Right forelimb (tissue), 1 donor: Measurements from ENCODE around the gene MVD.
"Not testable (repeated sequence)": the region's sequence is repeated elsewhere in the genome, so short reads cannot be mapped to it uniquely, and the experiment has no call there.

ENCODE experiments used
- DNase-seq: peaks from one replicate; pipeline ENCODE4 v3.0.0-alpha.2; 2018

MVD gene

DNA sequence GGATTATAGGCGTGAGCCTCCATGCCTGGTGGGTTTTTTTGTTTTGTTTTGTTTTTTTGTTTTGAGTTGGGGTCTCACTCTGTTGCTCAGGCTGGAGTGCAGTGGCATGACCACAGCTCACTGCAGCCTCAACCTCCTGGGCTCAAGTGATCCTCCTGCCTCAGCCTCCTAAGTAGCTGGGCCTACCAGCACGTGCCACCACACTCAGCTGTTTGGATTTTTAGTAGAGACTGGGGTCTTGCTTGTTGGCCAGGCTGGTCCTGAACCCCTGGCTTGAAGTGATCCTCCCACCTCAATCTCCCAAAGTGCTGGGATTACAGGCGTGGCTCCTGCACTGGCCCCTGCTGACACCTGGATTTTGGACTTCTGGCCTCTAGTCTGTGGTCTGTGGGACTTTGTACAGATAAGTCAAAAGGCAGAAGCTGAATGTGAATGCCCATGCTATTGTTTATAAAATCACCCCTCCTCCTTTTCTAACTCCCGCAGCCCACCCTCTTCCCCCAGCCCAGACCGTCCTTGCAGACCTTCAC, 17.7 kb upstream of the MVD start:
- DNase-seq: no peak

DNA sequence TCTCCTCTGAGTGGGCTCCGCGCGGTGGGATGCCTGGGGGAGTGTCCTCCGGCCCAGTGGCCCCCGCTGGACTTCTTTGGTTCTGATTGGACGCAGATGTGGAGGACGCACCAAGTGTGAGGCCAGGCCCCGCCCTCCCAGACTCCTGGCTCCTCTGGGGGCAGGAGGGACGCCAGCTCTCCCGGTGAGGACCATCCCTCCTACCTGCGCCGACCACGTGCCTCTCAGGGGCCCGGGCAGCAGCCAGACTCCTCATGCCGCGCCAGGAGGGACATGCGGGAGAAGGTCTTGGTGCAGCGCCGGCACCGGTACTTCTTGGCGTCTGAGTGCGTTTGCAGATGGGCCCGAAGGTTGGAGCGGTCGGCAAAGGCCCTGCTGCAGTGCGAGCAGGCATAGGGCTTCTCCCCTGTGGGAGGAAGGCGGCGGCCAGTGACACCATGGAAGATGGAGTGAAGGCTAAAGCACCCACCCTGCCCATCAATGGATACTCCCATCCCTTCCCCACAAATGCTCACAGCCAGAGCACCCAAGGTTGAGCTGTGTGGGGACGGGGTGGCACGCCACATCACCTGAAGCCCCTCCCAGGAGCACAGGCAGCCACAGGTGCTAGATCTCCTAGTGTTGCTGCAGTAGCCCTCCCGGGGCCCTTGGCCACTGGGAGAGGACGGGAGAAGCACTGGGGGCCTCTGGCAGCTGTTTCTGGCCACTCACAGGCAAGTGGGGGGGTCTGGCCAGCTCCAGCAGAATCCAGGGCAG, 15.5 kb upstream of the MVD start:
- DNase-seq: no peak

DNA sequence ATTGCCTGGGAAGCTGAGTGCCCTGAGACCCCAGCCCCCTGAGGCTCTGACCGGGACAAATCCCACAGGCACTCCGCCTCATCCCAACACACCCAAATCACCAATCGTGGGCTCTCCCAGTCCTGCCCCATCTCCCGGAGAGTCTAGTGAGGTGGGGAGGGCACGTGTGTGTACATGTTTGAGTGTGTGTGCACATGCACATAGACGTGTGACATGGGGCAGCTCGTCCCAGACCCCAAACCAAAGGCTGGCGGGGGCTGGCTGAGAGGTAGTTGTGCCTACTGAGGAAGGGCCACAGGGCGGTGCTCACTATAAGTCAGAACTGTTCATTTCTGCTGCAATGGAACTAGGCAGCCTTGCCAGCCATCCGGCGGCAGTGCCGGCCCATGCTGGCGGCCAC, 14.8 kb upstream of the MVD start:
- DNase-seq: no peak

DNA sequence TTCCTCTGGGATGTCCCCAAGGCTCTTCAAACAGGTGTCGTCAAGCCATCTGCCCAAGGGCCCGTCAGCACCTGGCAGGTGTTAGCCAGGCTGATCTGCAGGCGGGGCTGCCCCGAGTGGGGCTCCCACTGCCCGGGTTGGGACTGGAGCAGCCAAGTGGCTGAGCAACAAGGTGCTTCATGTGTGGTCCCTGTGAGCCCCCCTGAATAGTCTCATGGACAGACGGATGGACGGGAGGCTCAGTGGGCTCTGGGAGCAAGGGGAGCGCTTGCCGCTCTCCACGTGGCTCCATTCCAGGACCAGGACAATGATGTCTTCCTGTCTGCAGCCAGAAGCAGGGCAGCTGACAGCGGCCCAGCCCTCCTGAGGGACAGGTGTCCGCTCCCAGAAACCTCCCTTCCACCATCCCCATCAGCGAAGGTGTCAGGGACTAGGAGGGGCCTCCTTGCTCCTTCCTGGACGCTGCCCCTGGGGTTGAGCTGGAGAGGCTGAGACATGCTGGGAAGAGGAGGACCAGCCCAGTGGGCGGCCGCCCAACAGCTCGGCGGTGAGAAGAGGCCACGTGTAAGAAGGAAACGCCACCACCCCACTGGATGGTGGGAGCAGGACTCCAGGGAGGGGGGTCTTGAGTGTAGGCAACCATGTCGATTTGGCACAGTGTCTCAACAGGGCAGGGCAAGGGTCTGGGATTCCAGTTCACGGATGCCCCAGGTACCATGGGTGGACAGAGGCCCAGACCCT, 13.8 kb upstream of the MVD start:
- DNase-seq: no peak

DNA sequence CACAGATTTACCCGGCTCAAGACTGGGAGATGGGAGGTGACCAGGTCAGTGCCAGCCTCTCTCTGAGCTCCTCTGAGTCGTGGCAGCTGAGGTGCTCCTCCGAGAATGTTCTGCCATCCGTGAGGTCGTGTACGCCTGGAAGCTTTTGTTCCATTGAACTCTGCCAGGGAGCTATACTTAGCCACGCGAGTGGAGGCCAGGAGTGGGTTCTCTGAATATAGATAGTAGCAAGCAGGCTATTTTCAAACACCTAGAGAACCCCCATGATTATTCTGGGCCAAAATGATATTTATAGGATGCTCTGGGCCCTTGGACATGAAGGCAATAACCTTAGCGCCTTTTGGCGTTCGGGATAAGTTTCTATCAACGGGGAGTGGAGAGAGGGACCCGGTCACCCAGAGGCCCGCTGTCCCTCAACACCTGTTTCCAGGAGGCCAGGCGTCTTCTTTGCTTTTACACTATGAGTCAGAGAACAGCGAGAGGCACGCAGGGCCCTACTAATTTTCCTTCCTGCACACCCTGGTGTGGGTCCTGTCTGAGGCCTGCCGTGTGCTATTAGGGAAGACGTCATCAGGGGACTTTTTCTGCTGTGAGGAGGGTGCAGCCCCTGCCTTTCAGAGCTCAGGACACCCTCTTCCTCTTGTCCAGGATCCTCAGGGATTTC, 11.0 kb upstream of the MVD start:
- DNase-seq: no peak

DNA sequence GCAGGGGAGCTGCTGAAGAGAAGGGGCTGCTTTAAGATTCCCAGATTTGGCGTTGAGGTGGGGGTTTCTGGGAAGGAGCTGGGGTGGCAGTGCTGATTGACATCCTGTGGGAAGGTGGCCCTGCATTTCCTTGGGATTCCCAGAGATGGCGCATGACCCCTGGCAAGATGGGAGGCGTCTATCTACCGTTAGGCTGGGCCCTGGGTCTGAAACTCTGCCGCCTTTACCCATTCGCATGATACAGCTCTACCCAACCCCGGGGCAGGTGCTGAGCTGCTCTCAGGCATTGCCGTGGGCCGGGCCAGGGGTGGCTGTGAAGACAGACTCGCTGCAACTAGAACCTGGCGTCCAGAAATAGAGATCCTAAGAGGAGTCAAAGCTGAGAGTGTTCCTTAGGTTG, 9.9 kb upstream of the MVD start:
- no peak for DNase-seq

DNA sequence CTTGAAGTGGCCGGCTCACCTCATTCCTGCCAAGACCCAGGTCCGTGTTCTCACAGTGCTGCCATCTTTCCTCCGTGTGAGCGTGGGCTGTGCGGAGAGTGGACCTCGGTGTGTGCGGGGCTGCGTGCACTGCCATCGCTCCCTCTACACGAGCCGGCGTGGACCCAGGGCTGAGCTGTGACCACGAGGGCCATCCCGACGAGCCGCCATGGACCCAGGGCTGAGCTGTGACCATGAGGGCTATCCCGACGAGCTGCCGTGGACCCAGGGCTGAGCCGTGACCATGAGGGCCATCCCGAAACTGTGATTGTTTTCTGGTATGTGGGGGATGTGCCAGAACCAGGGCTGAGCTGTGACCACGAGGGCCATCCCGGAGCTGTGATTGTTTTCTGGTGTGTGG, 8.9 kb upstream of the MVD start:
- DNase-seq: no peak

DNA sequence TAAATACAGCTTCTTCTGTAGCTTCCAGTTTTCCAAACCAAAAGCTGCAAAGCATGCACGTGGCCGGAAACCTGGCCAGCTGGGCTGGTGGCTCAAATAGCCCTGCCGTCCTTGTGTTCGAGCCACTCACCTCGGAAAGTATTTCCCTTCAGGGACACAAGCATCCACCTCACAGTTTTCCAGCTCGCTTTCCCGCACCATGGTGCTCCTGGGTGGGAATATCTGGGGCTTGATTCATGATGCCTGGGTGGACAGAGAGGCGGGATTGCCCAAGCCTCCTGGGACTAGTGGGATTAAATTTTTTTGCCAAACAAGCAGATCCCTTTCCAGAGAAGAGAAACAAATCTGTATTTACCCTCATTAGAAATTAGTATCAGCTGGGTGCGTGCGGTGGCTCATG, 7.1 kb upstream of the MVD start:
- DNase-seq: no peak

DNA sequence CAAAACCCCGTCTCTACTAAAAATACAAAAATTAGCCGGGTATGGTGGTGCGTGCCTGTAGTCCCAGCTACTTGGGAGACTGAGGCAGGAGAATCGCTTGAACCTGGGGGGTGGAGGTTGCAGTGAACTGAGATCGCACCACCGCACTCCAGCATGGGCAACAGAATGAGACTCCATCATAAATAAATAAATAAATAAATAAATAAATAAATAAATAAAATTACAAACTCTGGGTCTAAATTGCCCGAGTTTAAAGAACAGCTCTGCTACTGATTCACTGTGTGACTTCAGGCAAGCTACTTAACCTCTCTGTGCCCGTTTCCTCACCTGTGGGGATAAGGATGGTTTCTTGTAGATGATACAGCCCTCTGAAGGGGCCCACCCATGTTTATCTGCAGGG, 6.6 kb upstream of the MVD start:
- DNase-seq: not testable (repeated sequence)

DNA sequence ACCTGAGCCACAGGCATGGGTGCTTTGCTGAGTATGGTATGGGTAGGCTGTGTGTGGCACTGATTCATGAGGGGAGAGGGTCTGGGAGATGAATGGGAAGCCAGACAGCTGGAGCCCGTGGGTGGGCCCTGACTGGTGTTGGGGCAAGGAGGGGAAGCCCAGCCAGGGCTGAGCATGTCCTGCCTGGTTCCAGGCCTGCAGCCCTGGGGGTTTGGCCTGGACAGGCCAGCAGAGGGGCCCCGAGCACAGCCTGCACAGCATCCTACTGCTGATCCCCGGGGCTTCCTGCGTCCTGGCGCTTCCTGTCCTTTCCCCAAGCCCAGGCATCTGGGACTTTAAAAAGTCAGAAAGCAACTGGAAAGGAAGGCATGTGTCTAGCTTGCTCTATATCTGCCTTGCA, 4.6 kb upstream of the MVD start:
- no peak for DNase-seq

DNA sequence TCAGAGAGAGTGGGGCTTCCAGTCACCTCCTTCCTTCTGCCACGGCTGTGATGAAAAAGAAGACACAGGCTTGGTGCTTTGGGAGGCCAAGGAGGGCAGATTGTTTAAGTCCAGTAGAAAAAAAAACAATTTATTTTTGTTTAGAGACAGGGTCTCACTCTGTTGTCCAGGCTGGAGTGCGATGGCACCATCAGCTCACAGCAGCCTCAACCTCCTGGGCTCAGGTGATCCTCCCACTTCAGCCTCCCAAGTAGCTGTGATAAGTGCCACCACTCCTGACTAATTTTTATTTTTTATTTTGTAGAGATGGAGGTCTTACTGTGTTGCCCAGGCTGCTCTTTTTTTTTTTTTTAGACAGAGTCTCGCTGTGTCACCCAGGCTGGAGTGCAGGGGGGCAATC, 2.7 kb upstream of the MVD start:
- DNase-seq: no peak

DNA sequence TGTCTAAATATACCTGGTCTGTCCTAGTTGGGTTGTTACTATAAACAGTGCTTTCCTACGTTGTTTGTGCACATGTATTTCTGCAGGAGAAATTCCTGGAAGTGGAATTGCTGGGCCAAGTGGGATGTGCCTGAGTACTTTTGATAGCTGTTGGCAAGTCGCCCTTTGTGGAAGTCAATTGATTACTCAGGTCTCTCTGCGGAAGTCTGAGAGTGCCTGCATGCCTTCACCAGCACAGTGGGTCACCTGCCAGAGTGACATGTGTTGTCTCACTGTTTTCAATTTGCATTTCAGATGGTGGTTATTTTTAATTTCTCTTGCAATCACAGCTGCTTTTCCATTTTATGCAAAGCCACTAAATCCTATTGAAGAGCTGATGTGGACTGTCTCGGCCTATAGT, 2.3 kb upstream of the MVD start:
- DNase-seq: no peak

DNA sequence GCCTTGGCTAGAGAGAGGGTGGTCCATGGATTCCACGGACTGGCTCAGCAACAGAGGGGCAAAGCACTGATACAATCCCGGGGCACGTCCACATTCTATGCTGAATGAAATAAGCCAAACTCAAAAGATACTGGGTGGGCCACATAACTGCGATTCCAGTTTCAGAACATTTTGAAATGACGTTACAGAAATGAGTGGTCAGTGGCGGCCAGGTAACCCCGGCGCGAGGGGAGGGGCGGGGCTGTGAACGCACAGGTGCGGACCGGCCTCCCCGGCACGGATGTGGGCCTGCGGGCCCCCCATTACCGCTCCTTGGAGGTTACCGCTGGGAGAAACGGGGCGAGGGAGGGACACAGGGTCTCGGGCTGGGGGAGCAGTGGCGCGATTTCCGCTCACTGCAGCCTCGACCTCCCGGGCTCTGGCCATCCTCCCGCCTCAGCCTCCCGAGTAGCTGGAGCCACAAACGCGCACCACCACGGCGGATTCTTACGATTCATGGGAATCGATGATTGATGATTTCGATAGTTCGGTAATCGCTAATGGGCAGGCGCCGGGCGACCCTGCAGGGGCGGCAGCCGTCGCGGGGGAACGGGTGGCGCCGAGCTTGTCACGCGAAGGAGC, 559 bp downstream of the MVD start:
- no peak for DNase-seq

DNA sequence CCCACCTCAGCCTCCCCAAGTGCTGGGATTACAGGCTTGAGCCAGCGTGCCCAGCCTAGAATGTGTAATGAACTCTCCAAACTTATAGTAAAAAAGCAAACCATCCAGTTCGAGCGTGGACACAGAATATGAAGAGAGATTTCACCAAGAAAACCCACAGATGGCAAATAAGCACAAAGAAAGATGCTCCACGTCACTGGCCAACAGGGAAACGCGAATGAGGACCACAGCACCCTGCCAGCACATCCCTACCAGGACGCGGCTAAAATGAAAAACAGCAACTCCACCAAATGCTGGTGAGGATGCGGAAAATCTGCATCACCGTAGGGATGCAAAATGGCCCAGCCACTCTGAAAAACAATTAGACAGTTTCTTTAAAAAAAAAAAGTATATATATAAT, 1.4 kb downstream of the MVD start:
- no peak for DNase-seq

DNA sequence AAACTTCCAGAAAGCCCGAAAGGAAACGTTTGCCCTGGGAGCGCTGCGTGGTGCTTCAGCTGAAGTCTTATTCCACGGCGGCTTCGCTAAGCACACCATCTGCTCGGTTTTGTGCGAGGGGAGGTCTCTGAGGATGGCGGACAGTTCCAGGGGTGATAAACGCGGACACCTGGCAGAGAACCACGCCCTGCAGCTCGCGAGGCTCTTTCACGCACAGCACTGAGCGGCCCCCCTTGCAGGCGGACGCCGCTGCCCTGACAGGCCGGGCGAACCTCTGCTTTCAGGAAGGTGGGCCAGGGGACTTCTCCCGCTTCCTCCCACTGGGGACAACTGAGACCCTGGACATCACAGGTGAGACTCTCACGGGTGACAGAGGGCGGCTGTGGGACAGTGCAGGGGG, 3.7 kb downstream of the MVD start:
- DNase-seq: no peak

DNA sequence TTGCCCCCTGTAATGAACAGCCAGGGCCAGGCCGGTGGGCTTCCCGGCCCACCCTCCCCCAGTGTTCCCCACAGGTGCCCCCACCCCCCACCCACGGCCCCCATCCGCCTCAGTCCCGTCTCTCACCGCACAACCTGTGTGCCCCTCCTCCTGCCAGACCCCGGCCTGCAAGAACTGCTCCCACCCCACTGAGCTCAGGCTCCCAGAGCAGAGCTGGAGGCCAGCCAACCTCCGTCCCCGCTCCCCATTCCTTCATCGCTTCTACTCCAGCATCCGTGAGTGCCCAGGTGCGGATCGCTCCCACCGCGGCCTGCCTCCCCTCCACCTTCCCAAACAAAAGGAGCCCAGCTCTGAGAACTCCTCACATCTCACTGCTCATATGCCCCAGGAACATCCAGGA, 4.2 kb downstream of the MVD start:
- DNase-seq: no peak

DNA sequence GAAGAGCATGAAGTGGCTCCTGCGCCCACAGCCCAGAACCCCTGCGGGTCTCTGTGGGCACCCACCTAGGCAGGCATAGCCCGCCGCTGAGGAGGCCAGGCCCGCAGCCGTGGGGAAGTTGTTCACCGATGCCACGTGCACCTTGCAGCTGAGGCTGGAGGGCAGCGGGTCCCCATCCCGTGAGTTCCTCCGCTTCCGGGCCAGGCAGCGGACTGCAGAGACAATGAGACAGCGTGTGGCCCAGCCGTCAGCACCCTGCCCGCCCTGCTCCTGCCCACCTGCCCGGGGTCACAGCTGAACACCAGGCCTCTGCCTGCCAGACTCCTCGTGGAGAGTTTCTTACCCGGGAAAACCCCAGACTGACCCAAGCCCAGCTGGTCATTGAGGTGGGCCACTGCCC, 5.5 kb downstream of the MVD start:
- no peak for DNase-seq

DNA sequence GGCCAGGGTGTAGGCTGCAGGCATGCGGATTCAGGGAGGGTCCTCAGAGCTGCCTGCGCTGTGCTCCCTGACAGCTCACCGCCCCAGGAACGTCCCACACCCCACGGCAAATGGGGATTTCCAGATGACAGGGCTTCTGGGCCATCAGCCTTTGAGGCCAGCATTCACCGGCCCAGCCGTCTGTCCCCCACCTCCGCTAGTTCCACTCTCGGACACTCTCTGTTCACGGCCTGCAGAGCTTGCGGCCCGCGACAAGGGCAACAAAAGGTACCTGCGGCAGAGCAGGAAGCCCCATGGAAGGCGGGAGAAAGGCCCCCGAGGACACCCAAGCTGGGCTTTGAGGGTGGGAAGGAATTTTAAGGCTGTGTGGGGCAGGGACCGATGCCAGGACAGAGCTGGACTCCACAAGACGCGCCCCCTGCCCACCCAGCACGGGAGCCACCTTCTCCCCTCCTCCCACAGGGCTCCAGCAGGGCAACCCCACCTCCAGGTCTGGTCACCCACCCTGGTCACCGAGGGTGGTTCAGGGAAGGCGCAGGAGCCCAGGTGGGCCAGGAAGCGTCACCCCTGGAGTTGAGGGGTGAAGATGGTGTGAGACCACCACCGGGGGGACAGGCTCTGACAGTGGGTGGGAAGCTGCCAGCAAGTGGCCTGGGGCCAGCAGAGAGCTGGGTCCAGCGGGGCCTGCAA, 6.5 kb downstream of the MVD start:
- no peak for DNase-seq

DNA sequence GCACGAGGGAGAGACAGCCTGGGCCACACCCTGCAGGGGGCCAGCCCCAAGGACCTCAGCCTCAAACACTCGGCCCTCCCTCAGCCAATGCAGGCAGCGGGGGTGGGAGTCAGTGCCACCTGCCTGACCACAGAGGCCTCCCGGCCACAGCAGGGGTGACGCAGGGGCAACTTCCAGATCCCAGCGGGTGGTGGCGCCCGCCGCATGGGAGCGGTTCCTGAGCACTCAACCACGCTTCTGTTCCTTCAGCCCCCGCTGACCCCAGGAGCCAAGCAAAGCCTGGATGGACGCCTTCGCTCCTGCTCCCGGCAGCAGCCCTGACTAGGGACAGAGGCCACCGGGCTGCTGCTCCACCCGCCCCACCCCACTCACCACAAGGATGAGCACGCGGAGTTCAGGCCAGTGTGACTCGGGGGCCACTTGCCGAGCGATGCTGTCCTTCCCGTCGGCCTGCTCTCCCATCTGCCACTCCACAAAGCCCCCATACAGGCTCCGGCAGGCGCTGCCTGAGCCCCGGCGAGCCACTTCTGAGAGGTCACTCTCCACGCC, 7.1 kb downstream of the MVD start:
- DNase-seq: no peak

DNA sequence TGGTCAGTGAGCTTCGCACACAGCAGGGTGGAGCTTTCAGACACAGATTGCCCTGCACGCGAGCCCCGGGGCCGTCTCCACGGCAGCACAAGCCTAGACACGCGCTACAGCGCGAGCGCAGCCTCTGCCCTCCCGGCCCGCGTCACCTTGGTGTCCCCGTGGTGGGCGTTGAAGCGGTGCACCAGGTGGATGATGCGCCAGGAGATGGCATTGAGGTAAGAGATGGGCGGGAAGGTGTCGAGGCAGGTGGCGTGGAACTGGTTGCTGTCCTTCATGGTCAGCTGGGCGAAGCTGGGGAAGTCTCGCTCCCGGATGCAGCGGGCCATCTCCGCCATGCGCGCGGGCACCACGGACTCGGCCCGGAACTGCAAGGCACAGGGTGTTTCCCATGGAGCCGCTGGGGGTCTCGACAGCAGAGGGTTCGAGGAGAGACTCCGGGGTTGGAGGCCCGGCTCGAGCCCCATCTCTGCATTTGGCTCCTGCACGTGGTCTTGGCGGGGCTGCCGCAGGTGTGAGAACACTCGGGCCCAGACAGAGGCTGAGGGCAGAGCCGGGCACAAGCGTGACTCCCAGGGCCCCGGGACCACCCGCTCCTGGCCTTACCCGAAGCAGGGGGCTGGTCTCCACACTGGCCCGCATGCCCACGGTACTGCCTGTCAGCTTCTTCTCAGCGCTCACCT, 7.7 kb downstream of the MVD start:
- DNase-seq: no peak

DNA sequence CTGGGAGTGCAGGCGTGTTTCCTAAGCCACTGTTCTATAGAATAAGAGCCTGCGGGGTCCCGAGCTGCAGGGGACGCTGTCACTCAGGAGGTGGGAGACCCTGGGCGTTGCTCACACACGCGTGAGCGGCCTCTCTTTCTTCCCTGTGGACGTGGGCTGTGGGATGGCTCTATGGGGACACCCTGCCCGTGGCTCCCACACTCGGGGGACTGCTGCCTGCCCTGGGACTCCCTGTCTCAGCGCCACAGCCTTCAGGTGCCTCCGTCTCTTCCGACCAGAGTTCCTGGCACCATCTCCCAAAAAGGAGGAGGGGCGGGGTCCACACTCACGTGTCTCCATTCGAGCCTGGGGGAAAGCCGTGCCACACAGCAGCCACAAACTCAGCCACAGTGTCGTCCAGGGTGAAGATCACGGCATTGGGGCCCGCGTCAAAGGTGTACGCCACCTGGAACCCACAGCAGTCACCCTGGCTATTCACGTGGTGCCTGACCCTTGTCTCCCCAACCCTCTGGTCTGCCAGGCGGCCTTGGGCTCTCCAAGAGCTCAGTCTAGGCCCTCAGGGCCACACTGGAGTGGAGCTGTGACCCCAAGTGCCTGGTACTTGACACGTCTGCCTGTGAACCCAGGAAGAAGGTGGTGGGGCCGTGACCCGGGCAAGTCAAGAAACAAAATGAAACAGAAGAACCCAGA, 8.4 kb downstream of the MVD start:
- DNase-seq: no peak
